Measurements from ENCODE around the gene KIF1A. TPM values are rescaled to one million over a fixed set of nuclear protein-coding genes. Genes with fewer than 3 reads are reported as not detected.

Gene KIF1A
- total and polyA plus RNA-seq, 10 of the 15 experiments (the other 5 are each of a cell fraction or from before 2014, with no cell fraction given) = 0.04 to 0.95 (median 0.06) TPM; not detected in 5

GRCh38 chr2:240831594-240832204, 11.7 kb upstream of the KIF1A start:
- intact Hi-C loops (cut with micrococcal nuclease; ENCODE audit: unreplicated experiment) = no loop called here

More at GRCh38 chr2:240831594-240832204, 11.7 kb upstream of the KIF1A start:
- Histone ChIP-seq H3K4me1 (ENCODE audit: control insufficient read depth, insufficient read depth, low read length) (no peaks in the 10 kb centered on the region), H3K9ac (ENCODE audit: control insufficient read depth, insufficient read depth, low read length) (no peak overlapping the region), H3K27me3 (replicated peaks in 1 of 2; ENCODE audit: control insufficient read depth in 2 of 2, insufficient read depth in 2 of 2, low read length in 1 of 2) (no peaks in the 10 kb centered on the region; a peak in 1 of 4 replicates), H3K36me3 (ENCODE audit: control insufficient read depth in 2 of 2, insufficient read depth in 2 of 2, low read length in 1 of 2) (no peaks in the 10 kb centered on the region), H3K27ac (ENCODE audit: control insufficient read depth, insufficient read depth) (no peak overlapping the region), H3K4me3 (no peak overlapping the region), H3K79me2 (ENCODE audit: control insufficient read depth, insufficient read depth, low read length) (no peaks in the 10 kb centered on the region), H3K9me3 (replicated peaks; ENCODE audit: control insufficient read depth, insufficient read depth, low read length) (no peaks in the 10 kb centered on the region; the same call in 2 of the 3 replicates), H3K4me2 (ENCODE audit: control insufficient read depth, insufficient read depth) (peak overlapping the region; percentile 11; the same call in 1 of the 2 replicates), H2AFZ (ENCODE audit: control insufficient read depth, low read depth, low read length) (no peak overlapping the region; the same call in 1 of the 2 replicates), H4K20me1 (ENCODE audit: control insufficient read depth, insufficient read depth) (no peaks in the 10 kb centered on the region)
- 51% methylated on average over 27 of the region's 27 CpGs for WGBS (ENCODE audit: insufficient coverage, insufficient replicate concordance, low lambda C conversion rate, missing lambda C conversion rate)
- no peak for FAIRE-seq
- POLR2A ChIA-PET = no interaction called here
- ATAC-seq = no peak
- no peak for TF ChIP-seq E4F1 (IDR thresholded peaks at IDR 0.05; ENCODE audit: borderline replicate concordance, partially characterized antibody)
- no peak for TF ChIP-seq ZNF384 (IDR thresholded peaks at IDR 0.05; ENCODE audit: borderline replicate concordance, low read depth, low read length)
- in situ Hi-C loops (cut with MboI) = loop anchor here (25.0 kb wide), 1 partner anchor 319 kb away; no protein-coding TSS in a partner anchor
- DNase-seq (ENCODE audit: low read depth, low spot score) = no peak
- CTCF ChIA-PET = no interaction called here
- BruUV-seq (replicated peaks) = no TSS peak
- SMC1A ChIA-PET (ENCODE audit: uncharacterized antibody, unreplicated experiment) = no interaction called here
- RAD21 ChIA-PET (ENCODE audit: unreplicated experiment) = no interaction called here
